Central memory CD4-positive, alpha-beta T cell (primary cell): ENCODE results near the gene EFCAB10.

ENCODE experiments used
- DNase-seq: peaks from one replicate; pipeline ENCODE4 v3.0.0; 2022

EFCAB10 gene

DNA sequence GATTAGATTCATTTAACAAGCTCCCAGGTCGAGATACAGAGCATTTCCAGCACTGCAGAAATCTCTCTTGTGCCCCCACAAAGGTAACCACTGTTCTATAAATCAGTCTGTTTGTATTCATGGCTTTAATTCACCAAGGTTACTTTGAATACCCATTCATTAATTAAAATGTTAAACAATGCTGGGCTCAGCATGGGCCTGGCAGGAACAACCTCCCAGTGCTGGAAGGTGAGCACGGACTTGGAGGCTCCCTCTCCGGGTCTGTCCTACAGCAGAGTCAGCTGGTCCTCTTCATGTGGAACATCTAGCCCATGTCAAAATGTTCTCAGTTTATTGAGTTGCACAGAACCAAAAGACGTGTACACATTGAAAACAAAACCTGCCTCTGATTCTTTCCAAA lies 15.6 kb upstream of the EFCAB10 start:
- no peak for DNase-seq

DNA sequence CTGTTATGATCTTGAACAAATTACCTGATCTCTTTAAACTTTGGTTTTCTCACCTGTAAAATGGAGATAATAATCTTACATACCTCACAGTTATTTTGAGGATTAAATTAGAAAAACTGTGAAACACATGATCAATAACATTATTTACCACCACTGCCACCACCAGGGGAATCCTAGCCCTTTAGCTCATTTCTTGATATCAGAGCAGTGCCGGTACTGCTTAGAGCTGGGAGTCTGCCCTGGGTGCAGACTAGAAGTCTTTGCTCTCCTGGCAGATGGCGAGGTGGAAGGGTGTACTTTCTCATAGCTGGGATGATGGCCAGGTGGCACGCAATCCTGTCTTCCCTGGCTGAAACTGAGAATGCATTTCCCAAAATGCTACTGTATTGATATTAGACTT lies 12.7 kb upstream of the EFCAB10 start:
- DNase-seq: no peak

DNA sequence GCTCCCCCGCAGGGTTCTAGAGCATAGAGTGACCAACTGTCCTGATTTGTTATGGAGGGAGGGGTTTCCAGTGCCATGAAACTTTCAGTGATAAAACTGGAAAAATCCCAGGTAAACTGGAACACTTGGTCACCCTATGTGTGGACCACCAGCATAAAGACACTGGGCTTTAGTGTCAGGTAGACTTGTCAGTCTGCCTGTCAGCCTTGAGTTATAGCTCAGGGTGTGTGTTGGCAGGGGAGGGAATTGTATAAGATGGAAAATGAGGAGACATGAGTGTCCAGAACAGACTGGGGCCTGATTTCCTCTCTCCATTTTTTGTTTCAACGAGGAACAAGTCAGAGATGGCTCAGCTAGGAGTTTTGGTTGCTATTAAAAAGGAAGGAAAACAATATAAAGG lies 10.2 kb upstream of the EFCAB10 start:
- no peak for DNase-seq

DNA sequence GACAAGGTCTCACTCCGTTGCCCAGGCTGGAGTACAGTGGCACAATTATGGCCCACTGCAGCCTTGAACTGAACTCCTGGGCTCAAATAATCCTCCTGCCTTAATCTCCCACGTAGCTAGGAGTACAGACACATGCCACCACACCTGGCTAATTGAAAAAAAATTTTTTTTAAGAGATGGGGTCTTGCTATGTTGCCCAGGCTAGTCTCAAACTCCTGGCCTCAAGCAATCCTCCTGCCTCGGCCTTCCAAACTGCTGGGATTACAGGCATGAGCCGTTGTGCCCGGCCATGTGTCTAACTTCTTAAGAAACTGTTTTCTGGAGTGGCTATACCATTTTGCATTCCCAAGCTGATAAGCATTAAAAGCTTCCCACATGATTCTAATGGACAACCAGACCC lies 9.5 kb upstream of the EFCAB10 start:
- no peak for DNase-seq

DNA sequence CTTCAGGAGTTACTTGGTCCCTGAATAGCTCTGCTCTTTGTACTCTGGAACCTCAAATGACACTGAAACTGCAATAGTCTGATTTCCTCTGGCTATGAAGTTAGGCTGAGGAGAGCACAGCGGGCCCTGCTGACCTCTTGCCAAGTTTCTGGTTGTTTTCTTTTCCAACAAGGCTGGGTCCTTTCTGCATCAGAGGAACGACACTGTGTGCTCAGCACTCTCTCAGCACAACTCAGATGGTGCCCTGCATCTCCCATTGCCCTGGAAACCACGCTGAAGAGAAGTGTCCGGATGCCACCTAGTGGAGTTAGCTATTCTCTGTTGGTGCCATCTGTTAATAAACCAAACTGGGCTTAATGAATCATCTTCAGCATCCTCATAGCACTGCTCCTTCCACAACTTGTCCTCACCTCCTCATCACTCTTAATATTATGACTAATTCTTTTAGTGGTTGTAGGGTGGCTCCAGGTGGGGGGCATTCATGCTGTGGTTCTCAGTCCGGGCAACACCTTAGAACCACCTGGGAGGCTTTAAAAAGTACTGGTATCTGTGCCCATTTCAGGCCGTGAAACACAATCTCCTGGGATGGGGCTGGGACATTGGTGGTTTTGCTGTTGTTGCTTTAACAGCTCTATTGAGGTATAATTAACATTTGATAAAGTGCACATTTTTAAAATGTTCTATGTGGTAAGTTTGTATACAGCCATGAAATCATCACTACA lies 8.2 kb upstream of the EFCAB10 start:
- DNase-seq: peak; percentile 27

DNA sequence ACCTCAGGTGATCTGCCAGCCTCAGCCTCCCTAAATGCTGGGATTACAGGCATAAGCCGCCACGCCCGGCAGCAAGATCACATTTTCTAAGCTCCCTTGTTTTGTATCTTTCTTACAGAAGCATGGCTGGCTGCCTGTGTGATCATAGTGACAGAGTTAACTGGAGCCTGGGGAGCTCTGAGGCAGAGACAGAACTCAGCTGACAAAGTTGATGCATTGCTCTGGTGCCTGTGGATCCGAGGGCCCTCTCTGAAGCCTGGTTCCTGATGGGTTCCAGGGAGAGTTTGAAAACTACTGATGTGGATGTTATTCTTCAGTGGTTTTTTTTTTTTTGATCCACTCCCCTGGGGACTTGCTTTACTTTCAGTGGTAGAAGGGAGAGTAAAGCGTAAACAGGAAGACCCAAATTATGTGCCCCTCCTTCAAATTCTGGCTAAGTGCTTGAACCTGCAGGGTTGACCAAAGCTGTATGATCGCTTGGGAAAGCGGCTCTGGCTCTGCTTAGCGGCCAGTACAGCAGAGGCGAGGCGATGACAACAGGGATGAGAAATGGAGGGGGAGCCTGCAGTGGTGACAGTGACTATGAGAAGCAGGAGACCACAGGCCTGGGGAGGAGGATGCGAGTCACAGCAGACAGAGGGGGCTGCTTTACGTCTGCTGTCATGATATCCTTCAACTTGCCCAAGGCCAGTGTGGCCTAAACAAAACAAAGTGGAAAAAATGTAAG lies 6.8 kb upstream of the EFCAB10 start:
- DNase-seq: no peak

DNA sequence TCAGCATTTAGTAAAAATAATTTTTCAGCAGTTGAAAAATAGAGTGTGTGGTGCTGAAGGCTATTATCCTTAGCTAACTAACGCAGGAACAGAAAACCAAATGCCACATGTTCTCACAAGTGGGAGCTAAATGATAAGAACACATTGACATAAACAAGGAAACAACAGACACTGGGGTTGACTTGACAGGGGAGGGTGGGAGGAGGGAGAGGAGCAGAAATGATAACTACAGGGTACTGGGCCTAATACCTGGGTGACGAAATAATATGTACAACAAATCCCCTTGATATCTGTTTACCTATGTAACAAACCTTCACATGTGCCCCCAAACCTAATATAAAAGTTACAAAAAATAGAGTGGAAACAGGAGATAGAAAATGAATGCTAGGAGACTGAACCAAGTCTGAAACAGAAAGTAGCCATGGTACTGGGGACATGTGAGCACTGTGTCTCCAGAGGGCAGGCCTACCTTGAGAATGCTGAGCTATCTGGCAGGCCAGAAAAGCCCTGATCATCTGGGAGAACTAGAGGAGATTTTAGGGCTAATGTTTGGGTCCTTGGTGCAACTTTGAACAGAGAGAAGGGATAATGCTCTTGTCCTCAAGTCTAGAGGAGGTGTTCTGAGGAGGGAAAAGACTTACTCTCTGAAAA lies 4.7 kb upstream of the EFCAB10 start:
- no peak for DNase-seq

DNA sequence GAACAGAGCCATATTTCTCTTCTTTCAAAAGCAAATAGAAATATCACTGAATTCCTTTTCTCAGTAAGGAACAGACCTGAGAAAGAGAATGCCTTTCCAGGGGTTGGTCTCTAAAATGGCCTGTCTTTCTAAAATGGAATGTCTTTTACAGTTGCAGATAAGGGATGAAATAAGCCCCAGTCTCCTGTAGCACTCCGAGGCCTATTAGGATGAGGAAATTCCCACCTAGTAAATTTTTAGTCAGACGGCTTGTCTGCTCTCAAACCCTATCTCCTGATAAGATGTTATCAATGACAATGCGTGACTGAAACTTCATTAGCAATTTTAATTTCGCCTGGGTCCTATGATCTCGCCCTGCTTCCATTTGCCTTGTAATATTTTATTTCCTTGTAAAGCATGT lies 2.9 kb upstream of the EFCAB10 start:
- no peak for DNase-seq

DNA sequence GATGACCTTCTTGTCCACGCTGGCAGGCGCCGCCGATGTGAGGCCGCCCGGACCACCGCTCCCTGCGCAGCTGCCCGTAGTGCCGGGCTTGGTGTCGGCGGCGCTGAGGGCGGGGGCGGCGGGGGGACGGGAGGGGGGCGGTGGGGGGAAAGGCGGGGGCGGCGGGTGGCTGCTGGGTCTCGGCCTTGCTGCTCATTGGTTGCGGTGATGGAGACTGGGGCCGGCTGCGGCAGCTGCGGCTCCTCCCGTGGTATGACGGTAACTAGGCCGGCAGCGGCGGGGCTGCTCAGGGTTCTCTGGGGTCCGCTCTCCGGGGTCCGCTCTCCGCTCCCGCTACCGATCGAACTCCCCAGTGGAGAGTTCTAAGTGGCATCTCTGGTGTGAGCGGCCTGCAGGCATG lies 1.8 kb upstream of the EFCAB10 start:
- no peak for DNase-seq

DNA sequence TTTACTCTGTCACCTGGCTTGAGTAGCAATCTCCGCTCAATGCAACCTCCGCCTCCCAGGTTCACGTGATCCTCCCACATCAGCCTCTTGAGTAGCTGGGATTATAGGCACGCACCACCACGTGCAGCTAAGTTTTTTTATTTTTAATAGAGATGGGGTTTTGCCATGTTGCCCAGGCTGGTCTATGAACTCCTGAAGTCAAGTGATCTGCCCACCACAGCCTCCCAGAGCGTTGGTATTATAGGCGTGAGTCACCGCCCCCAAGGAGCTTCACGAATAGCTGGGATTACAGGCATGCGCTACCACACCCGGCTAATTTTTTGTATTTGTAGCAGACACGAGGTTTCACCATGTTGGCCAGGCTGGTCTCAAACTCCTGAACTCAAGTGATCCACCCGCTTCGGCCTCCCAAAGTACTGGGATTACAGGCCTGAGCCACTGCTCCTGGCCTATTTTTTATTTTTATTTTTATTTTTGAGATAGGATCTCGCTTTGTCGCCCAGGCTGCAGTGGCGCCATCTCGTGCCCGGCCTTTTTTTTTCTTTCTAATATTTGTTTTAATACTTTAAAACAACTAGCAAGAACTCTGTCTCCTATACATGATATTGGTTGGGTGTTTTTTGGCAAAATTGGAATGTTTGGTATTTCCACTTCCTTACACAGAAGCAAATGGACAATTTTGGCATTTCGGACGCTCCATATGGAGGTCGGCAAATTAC lies 1.1 kb downstream of the EFCAB10 start:
- DNase-seq: no peak

DNA sequence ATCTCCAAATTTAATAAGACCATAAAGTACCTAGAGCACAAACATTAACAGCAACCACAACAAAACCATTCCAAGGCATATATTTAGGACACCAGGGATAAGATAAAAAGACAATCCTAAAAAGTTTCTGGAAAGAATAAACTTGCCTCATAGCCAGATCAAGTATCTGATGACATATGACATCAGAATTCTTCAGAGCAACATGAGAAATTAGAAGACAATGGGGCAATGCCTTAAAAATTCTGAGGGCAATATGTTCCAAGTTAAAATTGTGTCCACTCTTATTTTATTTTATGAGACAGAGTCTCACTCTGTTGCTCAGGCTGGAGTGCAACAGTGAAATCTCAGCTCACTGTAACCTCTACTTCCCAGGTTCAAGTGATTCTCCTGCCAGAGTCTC lies 2.8 kb downstream of the EFCAB10 start:
- no peak for DNase-seq

DNA sequence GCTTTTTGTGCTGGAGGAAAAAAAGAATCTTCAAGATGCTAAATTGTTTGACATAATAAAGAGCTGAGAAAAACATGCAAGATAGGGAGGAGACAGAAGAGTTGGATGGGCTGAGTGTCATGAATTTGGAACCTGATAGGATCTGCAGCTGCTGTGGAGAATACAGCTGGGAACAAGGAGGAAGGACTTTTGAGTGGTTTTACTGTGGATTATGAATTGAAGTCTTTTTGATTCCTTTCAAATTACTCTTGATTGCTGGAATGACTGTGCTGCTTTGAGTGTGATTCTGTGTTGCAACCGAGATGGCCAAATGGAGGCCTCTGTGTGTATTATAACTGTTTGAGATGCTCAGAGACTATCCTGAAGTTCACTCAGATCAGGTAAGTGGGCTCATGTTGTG lies 4.0 kb downstream of the EFCAB10 start:
- DNase-seq: no peak

DNA sequence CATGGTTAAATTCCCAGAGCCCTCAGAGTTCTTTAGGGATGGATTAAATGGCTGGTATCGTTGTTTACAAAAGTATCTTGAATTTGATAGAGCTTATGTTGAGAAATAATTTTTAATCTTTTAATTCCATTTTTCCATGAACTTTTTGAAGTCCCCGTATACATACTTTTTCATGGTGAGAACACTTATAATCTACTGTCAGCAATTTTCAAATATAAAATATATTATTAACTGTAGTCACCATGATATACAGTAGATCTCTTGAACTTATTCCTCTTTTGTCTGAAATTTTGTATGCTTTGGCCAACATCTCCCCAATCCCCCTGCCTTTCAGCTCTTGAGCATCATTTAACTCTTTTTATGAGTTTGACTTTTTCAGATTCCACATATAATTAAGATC lies 9.4 kb downstream of the EFCAB10 start:
- DNase-seq: no peak

DNA sequence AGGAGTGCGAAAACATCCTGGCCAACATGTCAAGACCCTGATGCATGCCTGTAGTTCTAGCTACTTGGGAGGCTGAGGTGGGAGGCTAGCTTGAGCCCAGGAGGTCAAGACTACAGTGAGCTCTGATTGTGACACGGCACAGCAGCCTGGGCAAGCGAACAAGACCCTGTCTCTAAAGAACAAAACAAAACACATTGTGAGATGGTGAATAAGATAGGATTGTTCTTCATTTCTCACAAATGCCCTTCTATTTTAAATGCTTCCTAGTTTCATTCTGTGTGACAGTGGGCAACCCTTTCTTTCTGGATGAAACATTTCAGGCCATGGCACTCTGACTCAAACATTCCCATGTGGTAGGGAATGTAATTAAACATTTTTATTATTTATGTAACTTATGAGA lies 13.5 kb downstream of the EFCAB10 start:
- no peak for DNase-seq

DNA sequence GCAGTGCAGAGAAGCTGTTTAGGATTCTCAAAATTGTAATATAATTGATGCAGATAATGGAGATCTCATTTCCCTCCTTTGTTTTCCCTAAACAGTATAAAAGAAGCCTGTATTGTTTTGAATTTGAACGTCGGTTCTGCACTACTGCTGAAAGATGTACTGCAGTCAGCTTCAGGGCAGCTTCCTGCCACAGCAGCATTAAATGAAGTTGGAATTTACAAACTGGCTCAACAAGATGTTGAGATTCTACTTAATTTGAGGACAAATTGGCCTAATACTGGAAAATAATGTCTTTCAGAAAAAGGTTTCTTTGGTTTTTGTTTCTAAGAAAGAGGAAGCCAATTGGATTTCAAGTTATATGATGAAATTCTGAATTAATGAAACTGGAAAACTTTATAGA lies 14.3 kb downstream of the EFCAB10 start:
- no peak for DNase-seq

DNA sequence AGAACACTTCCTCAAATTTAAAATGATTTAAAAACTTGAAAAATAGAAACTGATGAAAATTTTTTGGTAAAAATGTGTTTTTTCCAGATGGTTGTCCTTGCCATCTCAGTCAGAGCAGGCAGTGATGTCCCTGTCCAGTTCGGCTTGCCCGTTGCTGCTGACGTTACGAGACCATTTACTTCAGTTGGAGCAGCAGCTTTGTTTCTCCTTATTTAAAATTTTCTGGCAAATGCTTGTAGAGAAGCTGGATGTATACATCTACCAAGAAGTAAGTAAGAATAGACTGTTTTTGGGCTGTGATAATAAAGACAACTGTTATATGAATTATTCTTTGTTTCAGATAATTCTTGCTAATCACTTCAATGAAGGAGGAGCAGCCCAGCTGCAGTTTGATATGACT lies 16.1 kb downstream of the EFCAB10 start:
- DNase-seq: no peak

DNA sequence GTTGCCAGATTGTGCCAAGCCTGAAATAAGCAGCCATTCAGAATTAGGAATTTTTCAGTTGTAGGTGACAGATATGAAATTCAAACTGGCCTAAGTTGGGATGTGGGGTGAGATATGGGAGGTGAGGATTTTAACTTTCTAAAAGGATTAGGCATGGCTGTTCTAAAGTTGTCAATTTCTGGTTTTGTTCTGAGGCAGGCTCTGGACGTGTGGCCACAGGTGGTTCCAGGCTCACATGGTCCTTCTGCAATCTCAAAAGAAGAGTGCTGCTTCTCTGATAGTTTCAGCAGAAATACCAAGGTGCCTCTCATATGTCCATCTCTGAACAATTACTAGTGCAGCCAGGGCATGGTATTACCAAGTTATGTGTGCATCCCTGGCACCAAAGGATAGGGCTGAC lies 21.4 kb downstream of the EFCAB10 start:
- no peak for DNase-seq

DNA sequence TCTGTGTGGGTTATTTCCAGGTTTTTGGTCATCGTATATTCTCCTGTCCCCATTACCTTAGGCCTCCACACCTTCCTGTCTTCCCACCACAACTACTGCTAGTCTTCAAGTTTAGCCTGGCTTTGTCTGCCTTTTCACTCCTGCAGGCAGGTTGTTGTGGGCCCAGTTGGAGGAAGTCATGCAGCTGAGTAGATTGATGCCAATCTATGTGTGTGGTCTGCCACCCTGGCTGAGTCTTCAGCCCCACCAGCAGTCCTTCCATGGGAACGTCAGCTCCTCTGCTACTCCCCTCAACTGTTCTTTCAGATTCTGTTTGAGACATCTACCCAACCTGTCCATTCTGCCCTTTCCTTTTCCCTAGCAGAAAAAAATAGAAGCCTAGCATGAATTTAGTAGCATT lies 43.0 kb downstream of the EFCAB10 start:
- no peak for DNase-seq

DNA sequence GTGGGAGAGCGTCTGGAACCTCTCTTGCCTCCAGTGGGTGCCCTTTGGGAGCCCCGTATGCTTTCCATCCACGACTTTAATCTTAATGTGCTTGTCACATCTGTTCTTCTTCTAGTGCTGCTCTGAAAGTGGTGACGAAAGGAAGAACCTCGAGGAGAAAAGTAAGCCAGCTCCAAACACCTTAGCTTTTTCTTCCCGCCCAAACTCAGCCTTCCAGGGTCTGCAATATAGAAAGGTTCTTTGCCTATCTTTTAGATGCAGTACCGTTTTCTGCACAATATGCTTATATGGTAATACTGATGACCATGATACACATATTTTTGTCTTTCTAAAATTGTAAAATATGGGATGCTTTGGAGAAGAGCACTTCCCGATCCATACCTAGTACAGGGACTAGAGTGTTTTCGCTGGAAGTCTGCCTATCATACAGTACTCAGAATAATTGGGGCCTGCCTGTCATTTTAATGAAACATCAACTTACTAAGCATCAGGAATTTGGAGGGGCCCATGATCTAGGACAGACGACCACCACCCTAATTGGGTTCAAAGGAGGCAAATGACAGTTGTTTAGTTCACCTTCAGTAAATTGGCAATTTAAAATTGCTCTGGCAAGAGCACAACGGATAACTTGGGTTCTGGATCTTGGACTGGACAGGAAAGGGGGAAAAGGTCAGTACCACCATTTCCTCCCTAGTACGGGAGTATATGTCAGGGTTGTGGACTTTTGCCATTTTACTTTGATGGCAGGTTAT lies 48.4 kb downstream of the EFCAB10 start:
- no peak for DNase-seq

DNA sequence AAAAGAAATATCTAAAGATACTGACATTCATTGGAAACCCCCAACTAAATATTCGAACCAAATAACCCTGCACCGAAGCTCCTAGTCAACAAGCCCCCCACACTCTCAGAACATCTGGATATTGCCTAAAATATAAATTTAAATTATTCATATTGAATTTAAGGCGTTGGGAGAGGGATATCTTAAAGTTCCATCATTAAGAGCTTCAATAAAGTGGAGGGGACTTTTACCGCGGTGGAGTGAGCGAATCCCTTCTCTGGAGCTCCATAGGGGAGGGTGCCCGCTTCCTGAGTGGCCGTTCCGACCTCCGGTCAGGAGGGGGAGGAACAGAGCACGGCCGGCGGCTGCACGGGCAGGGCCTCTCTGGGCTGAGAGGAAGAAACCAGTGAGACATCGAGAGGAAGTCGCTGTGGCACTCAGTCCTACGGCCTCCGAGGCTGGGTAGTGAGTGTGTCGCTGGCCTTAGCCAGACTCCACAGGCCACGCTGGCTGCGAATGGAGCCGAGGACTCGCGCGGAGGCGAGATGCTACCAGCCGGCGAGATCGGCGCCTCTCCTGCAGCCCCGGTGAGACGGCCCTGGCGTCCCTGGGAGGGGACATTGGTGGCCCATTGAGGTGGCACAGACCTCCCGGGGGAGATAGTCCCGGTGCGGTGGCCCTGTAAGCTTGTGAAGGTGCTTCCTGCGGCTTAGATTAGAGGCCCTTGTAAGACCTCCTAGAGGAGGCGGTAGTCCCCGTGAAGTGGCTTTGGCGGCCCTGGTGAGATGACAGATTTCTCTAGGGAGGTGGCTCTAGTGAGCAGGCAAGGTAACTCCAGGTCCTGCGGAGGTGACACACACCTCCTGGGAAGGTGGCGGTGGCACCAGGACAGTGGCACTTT lies 49.3 kb downstream of the EFCAB10 start, which contains the start of gene RINT1:
Gene RINT1 (plus strand): TSS at position 410 of the 880 bp plus-strand sequence. CDS start 115 bp downstream, at position 525.
- peak; percentile 82 for DNase-seq

DNA sequence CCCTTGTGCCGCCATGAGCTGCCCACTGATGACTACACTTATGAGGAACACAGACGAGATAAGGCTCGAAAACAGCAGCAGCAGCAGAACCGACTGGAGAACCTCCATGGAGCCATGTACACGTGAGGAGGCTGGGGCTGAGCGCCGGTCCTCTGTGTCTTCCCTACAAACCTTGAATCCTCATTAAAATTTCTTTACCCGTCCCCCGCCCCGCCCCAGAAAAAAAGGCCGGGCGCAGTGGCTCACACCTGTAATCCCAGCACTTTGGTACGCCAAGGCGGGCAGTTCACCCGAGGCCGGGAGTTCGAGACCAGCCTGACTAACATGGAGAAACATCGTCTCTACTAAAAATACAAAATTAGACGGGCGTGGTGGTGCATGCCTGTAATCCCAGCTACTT lies 50.7 kb downstream of the EFCAB10 start:
- DNase-seq: no peak

DNA sequence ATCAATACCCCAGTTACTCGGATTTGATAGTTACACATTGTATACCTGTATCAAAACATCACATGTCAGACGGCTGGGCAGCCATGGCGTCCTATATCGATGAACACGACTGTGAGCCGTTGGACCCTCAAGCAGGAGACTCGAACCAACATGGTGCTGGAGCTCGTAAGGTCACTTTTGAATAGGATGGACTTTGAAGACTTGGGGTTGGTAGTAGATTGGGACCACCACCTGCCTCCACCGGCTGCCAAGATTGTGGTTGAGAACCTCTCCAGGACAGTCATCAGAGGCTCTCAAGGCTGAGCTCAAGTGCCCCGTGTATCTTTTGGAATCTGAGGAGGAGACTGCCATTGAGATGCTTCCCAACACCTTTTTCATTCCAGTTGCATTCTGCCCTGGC lies 51.2 kb downstream of the EFCAB10 start:
- no peak for DNase-seq
